Measurements from ENCODE around the gene EIF4G3.

The EIF4G3 gene

GRCh38 chr1:20870718-20871117 lies 306.0 kb downstream of the EIF4G3 start:
- DNase-seq (ENCODE audit: low spot score), result no peak
- Histone ChIP-seq H3K36me3 (ENCODE audit: low read depth) (peaks cover 24% of the 10 kb centered on the region), H3K27ac (ENCODE audit: poor library complexity, severe bottlenecking) (no peak overlapping the region), H3K9me3 (ENCODE audit: severe bottlenecking) (no peaks in the 10 kb centered on the region), H3K4me1 (ENCODE audit: insufficient read depth, poor library complexity, severe bottlenecking) (peaks cover 4% of the 10 kb centered on the region), H3K4me3 (ENCODE audit: severe bottlenecking) (no peak overlapping the region), H3K27me3 (ENCODE audit: insufficient read depth, poor library complexity, severe bottlenecking) (no peaks in the 10 kb centered on the region)
- no peak for TF ChIP-seq CTCF (IDR thresholded peaks at IDR 0.05; ENCODE audit: poor library complexity, severe bottlenecking)
- no peak for ATAC-seq (ENCODE audit: low read depth)

DNA sequence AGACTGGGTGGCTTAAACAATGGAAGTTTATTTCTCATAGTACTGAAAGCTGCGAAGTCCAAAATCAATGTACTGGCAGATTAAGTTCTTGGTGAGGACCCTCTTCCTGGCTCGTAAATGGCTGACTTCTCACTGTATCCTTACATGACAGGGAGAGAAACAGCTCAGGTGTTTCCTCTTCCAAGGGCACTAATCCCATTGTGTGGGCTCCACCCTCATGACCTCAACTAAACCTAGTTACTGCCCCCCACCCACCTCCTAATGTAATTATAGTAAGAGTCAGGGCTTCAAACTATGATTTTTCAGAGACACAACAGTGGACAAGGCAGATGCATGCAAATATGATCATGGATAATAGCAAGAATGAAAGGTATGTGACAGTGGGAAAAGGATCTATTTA lies 308.4 kb downstream of the EIF4G3 start:
- Histone ChIP-seq H3K36me3 (ENCODE audit: low read depth) (peaks cover 30% of the 10 kb centered on the region), H3K27me3 (ENCODE audit: insufficient read depth, poor library complexity, severe bottlenecking) (no peaks in the 10 kb centered on the region), H3K4me3 (ENCODE audit: severe bottlenecking) (no peak overlapping the region), H3K27ac (ENCODE audit: poor library complexity, severe bottlenecking) (no peak overlapping the region), H3K9me3 (ENCODE audit: severe bottlenecking) (no peaks in the 10 kb centered on the region), H3K4me1 (ENCODE audit: insufficient read depth, poor library complexity, severe bottlenecking) (peaks cover 4% of the 10 kb centered on the region)
- ATAC-seq (ENCODE audit: low read depth) (no peak), DNase-seq (ENCODE audit: low spot score) (no peak)
- no peak for TF ChIP-seq CTCF (IDR thresholded peaks at IDR 0.05; ENCODE audit: poor library complexity, severe bottlenecking)

- H3K9me3 ChIP-seq (ENCODE audit: severe bottlenecking), result no peaks in the 10 kb centered on the region
- H3K4me1 ChIP-seq (ENCODE audit: insufficient read depth, poor library complexity, severe bottlenecking), result peaks cover 4% of the 10 kb centered on the region
- no peak overlapping the region for H3K4me3 ChIP-seq (ENCODE audit: severe bottlenecking)
- TF ChIP-seq CTCF (IDR thresholded peaks at IDR 0.05; ENCODE audit: poor library complexity, severe bottlenecking), result no peak
- no peak overlapping the region for H3K27ac ChIP-seq (ENCODE audit: poor library complexity, severe bottlenecking)
- peaks cover 32% of the 10 kb centered on the region for H3K36me3 ChIP-seq (ENCODE audit: low read depth)
- DNase-seq (ENCODE audit: low spot score) (no peak), ATAC-seq (ENCODE audit: low read depth) (no peak)
- no peaks in the 10 kb centered on the region for H3K27me3 ChIP-seq (ENCODE audit: insufficient read depth, poor library complexity, severe bottlenecking)
Measured at GRCh38 chr1:20867847-20868246, 308.9 kb downstream of the EIF4G3 start.

GRCh38 chr1:20867062-20867461 lies 309.6 kb downstream of the EIF4G3 start:
- no peak for TF ChIP-seq CTCF (IDR thresholded peaks at IDR 0.05; ENCODE audit: poor library complexity, severe bottlenecking)
- Histone ChIP-seq H3K36me3 (ENCODE audit: low read depth) (peaks cover 40% of the 10 kb centered on the region), H3K27ac (ENCODE audit: poor library complexity, severe bottlenecking) (no peak overlapping the region), H3K4me1 (ENCODE audit: insufficient read depth, poor library complexity, severe bottlenecking) (peaks cover 4% of the 10 kb centered on the region), H3K27me3 (ENCODE audit: insufficient read depth, poor library complexity, severe bottlenecking) (no peaks in the 10 kb centered on the region), H3K9me3 (ENCODE audit: severe bottlenecking) (no peaks in the 10 kb centered on the region), H3K4me3 (ENCODE audit: severe bottlenecking) (no peak overlapping the region)
- no peak for ATAC-seq (ENCODE audit: low read depth)
- no peak for DNase-seq (ENCODE audit: low spot score)

GRCh38 chr1:20865001-20865400 lies 311.7 kb downstream of the EIF4G3 start:
- no peak for DNase-seq (ENCODE audit: low spot score)
- TF ChIP-seq CTCF (IDR thresholded peaks at IDR 0.05; ENCODE audit: poor library complexity, severe bottlenecking), result no peak
- Histone ChIP-seq H3K27me3 (ENCODE audit: insufficient read depth, poor library complexity, severe bottlenecking) (no peaks in the 10 kb centered on the region), H3K4me3 (ENCODE audit: severe bottlenecking) (no peak overlapping the region), H3K9me3 (ENCODE audit: severe bottlenecking) (no peaks in the 10 kb centered on the region), H3K36me3 (ENCODE audit: low read depth) (peaks cover 58% of the 10 kb centered on the region), H3K27ac (ENCODE audit: poor library complexity, severe bottlenecking) (no peak overlapping the region), H3K4me1 (ENCODE audit: insufficient read depth, poor library complexity, severe bottlenecking) (peaks cover 4% of the 10 kb centered on the region)
- no peak for ATAC-seq (ENCODE audit: low read depth)

Data from RWPE2 (cell line).